ENCODE measurements around the gene PLA2R1.
A peak's percentile ranks its signal among the peaks of the same experiment; 100 is the strongest.

PLA2R1 gene

DNA sequence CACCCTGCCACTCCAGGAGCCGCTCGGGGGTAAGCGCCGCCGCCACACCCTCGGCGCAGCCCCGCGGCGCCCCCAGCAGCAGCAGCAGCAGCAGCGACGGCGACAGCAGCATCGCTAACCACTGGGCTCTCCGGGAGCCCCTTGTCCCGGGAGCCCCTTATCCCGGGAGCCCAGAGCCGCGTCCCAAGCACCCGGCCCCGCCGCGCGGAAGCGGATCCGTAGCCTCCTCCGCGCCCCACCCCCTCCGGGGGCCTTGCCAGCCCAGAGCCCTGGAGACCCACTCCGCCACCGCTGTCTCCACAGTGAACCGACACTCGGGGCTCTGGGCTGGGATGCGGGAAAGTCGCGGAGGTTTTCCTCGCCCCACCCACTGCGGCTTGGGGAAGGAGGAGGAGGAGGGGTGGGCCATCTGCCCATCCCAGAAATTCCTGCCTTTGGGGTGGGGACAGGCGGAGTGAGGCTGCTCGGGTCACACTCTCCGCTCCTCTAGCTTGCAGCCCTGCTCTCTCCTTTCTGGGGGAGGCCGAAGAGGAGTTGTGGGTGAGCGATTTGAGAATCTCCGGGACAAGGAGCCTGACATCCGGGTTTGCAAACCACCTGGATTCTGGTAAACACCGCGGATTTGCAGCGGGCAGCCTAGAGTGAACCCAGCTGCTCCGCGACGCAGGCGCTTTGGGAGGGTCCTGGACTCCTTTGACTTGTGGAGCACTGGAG is at the start of gene PLA2R1:
TSS of gene PLA2R1 (minus strand) at position 324 of the 714 bp plus-strand sequence. CDS start at position 112, 212 bp downstream.
- peaks cover 9% of the 10 kb centered on the region for H3K4me1 Mint-ChIP-seq
- H3K36me3 Mint-ChIP-seq: no peaks in the 10 kb centered on the region
- ATAC-seq: peak; percentile 38
- peak within 1 kb of the TSS; percentile 51 for H3K4me3 Mint-ChIP-seq
- H3K27ac Mint-ChIP-seq: no peak within 1 kb of the TSS
- DNase-seq (ENCODE audit: low spot score in 2 of 2): no peak
- H3K9me3 Mint-ChIP-seq: no peaks in the 10 kb centered on the region

GRCh38 chr2:160110674-160111239 is 48.3 kb upstream of the PLA2R1 start:
- H3K27ac Mint-ChIP-seq: no peak overlapping the region

DNA sequence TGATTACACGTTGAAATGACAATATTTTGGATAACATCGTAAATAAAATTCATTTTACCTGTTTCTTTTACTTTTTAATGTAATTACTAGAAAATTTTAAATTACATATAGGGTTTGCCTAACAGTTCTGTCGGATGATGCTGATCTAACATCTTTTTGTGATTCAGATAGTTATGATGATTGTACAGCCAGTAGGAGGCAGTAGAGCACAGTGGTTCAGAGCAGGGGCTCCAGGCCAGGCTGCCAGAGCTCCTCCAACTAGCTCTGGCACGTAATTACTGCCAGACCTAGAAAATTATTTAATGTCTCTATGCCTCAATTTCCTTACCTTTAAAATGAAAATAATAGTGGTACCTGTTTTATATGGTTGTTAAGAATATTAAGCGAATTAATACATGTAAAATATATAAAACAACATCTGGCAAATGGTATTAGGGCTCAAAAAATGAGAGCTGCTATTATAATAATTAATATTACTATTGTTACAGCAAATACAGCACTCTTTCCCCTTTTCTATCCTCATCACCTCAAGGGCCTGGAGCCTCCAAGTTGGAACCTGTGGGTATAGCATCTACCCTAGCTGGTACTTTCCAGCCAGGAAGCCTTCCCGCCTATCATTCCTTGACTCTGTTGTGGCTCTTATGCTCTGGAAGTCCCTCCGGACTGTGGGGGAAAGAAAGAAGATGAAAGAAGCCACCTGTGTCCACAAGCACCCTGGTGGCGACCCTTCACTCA is 47.7 kb upstream of the PLA2R1 start:
- no peaks in the 10 kb centered on the region for H3K9me3 Mint-ChIP-seq
- DNase-seq (ENCODE audit: low spot score in 2 of 2): peak in 1 of 2 donors; percentile 10
- no peak overlapping the region for H3K27ac Mint-ChIP-seq
- ATAC-seq: peak; percentile 81
- no peaks in the 10 kb centered on the region for H3K4me1 Mint-ChIP-seq
- H3K4me3 Mint-ChIP-seq: no peak overlapping the region
- H3K36me3 Mint-ChIP-seq: no peaks in the 10 kb centered on the region

More at GRCh38 chr2:160110674-160111239, 48.3 kb upstream of the PLA2R1 start:
- H3K36me3 Mint-ChIP-seq: no peaks in the 10 kb centered on the region
- ATAC-seq (no peak), DNase-seq (ENCODE audit: low spot score in 2 of 2) (no peak)
- H3K4me3 Mint-ChIP-seq: no peak overlapping the region
- no peaks in the 10 kb centered on the region for H3K9me3 Mint-ChIP-seq
- H3K4me1 Mint-ChIP-seq: no peaks in the 10 kb centered on the region

- Mint-ChIP-seq H3K4me1 (no peaks in the 10 kb centered on the region), H3K36me3 (no peaks in the 10 kb centered on the region), H3K4me3 (no peak overlapping the region), H3K9me3 (no peaks in the 10 kb centered on the region), H3K27ac (no peak overlapping the region)
- DNase-seq (ENCODE audit: low spot score in 2 of 2) (no peak), ATAC-seq (no peak)
Observed at GRCh38 chr2:160109243-160109642, 46.8 kb upstream of the PLA2R1 start.

DNA sequence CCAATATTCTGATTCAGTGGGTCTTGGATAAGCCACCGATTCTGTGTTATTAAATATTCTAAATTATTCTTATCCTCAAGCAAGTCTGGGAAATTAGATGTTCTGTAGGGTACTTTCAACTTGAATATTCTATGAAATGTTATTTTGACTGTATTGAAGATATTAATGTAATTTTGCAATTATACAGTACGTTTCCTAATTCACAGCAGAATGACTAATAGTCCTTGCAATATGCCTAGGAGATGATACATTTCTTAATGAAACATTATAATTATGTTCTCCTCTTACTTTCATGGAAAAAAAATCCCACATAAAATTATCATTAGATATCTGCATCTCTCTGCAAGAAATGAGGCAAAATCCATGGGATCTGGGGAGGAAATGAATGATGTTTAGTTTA is 46.2 kb upstream of the PLA2R1 start:
- Mint-ChIP-seq H3K4me1 (no peaks in the 10 kb centered on the region), H3K36me3 (no peaks in the 10 kb centered on the region), H3K9me3 (no peaks in the 10 kb centered on the region), H3K4me3 (no peak overlapping the region), H3K27ac (no peak overlapping the region)
- no peak for ATAC-seq
- DNase-seq (ENCODE audit: low spot score in 2 of 2): no peak

DNA sequence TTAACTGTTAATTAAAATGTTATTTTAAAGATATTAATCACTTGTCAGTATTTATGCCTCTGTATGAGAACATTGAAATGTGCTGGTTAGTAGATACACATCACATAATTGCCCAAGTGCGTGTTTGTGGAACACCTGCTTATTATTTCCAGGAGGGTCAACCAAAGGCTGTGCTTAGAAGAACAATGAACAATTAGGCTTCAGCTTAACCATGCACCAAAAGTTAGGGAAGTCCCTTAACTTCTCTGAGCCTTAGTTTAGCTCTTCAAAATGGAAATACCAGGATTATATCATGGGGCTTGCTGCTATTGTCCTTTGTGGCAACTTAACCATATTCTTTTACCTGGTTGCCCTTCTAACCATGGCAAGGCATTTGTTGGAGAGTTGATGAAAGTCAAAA is 43.0 kb upstream of the PLA2R1 start:
- Mint-ChIP-seq H3K4me1 (no peaks in the 10 kb centered on the region), H3K4me3 (no peak overlapping the region)

DNA sequence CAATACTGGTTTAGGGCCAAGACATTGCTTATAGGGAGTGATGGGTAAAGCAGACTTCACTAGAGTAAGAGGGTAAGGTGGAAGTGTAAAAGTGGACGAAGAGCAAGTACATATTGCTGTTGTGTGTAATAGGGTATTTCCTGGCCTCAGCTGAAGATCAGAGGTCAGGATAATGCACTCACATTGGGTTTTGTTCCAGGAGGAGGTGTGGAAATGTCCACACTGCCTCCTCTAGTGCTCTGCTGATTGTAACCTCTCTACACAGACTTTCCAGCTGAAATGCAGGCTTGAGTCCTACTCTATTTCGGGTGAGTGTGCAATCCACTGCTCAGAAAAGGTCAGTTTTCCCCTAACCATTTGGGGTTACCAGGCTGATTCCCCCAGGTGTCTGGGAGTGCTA is 41.7 kb upstream of the PLA2R1 start:
- no peaks in the 10 kb centered on the region for H3K36me3 Mint-ChIP-seq
- DNase-seq (ENCODE audit: low spot score in 2 of 2) (no peak), ATAC-seq (no peak)
- no peak overlapping the region for H3K27ac Mint-ChIP-seq
- H3K4me3 Mint-ChIP-seq: no peak overlapping the region
- no peaks in the 10 kb centered on the region for H3K4me1 Mint-ChIP-seq
- no peaks in the 10 kb centered on the region for H3K9me3 Mint-ChIP-seq

More for the DNA sequence above, 43.0 kb upstream of the PLA2R1 start:
- ATAC-seq: no peak
- no peaks in the 10 kb centered on the region for H3K36me3 Mint-ChIP-seq
- H3K9me3 Mint-ChIP-seq: no peaks in the 10 kb centered on the region
- DNase-seq (ENCODE audit: low spot score in 2 of 2): no peak
- H3K27ac Mint-ChIP-seq: no peak overlapping the region

- H3K4me1 Mint-ChIP-seq: no peaks in the 10 kb centered on the region
- H3K4me3 Mint-ChIP-seq: no peak overlapping the region
- ATAC-seq: no peak
Observed at GRCh38 chr2:160097326-160097725, 34.9 kb upstream of the PLA2R1 start.

GRCh38 chr2:160096409-160096808 is 34.0 kb upstream of the PLA2R1 start:
- H3K4me1 Mint-ChIP-seq: no peaks in the 10 kb centered on the region
- H3K36me3 Mint-ChIP-seq: no peaks in the 10 kb centered on the region
- H3K9me3 Mint-ChIP-seq: peaks cover 7% of the 10 kb centered on the region
- no peak overlapping the region for H3K27ac Mint-ChIP-seq
- ATAC-seq (peak; percentile 95), DNase-seq (ENCODE audit: low spot score in 2 of 2) (no peak)
- no peak overlapping the region for H3K4me3 Mint-ChIP-seq

More at GRCh38 chr2:160097326-160097725, 34.9 kb upstream of the PLA2R1 start:
- DNase-seq (ENCODE audit: low spot score in 2 of 2): no peak
- H3K27ac Mint-ChIP-seq: no peak overlapping the region
- peaks cover 5% of the 10 kb centered on the region for H3K9me3 Mint-ChIP-seq
- H3K36me3 Mint-ChIP-seq: no peaks in the 10 kb centered on the region

GRCh38 chr2:160092445-160092844 is 30.0 kb upstream of the PLA2R1 start:
- Mint-ChIP-seq H3K36me3 (no peaks in the 10 kb centered on the region), H3K9me3 (peaks cover 25% of the 10 kb centered on the region), H3K4me3 (no peak overlapping the region), H3K4me1 (no peaks in the 10 kb centered on the region), H3K27ac (no peak overlapping the region)
- DNase-seq (ENCODE audit: low spot score in 2 of 2) (no peak), ATAC-seq (no peak)

DNA sequence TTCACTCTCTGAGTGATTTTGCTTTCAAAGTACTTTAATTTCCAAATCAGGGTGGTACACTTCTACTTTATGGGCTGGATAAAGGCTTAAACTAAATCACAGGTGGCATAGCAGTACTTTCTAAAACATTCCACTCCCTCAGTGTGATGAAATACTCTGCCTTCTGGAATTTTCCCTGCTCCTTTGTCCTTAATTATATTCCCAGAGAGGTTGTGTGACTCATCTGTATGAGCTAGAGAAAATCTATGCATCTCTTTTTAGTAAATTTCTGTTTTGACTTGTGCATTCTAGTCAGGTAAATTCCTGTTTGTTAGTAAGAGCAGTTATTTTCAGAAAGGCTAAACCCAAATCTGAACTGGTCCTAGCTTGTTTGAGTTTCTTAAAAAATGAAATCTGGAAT is 29.0 kb upstream of the PLA2R1 start:
- H3K4me3 Mint-ChIP-seq: no peak overlapping the region
- no peaks in the 10 kb centered on the region for H3K4me1 Mint-ChIP-seq
- H3K9me3 Mint-ChIP-seq: peaks cover 30% of the 10 kb centered on the region
- H3K27ac Mint-ChIP-seq: no peak overlapping the region
- ATAC-seq (no peak), DNase-seq (ENCODE audit: low spot score in 2 of 2) (no peak)
- H3K36me3 Mint-ChIP-seq: no peaks in the 10 kb centered on the region

- no peak overlapping the region for H3K4me3 Mint-ChIP-seq
- no peaks in the 10 kb centered on the region for H3K4me1 Mint-ChIP-seq
- ATAC-seq (no peak), DNase-seq (ENCODE audit: low spot score in 2 of 2) (no peak)
- H3K9me3 Mint-ChIP-seq: peaks cover 30% of the 10 kb centered on the region
- no peaks in the 10 kb centered on the region for H3K36me3 Mint-ChIP-seq
- no peak overlapping the region for H3K27ac Mint-ChIP-seq
Observed at GRCh38 chr2:160087854-160088745, 25.7 kb upstream of the PLA2R1 start.

DNA sequence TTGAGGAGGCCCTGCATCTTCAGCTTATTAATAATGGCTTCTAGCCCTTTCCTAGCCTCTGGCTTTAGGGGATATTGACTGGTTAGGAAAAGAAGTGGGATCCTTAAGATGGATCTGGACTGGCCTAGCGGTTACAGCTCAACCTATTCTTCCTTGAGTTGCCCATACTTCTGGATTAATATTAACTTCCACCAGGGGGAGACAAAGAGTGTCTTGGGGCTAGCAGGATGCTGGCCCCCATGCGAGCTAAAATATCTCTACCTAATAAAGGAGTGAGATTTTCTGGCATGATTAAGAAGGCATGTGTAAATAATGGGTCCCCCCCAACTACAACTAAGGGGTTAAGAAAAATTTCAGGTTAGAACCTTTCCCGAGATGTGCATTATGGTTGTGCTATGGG is 23.2 kb upstream of the PLA2R1 start:
- peaks cover 21% of the 10 kb centered on the region for H3K9me3 Mint-ChIP-seq

GRCh38 chr2:160077912-160078810 is 15.7 kb upstream of the PLA2R1 start:
- Mint-ChIP-seq H3K4me3 (no peak overlapping the region), H3K36me3 (no peaks in the 10 kb centered on the region), H3K4me1 (no peaks in the 10 kb centered on the region), H3K9me3 (no peaks in the 10 kb centered on the region), H3K27ac (no peak overlapping the region)
- ATAC-seq (no peak), DNase-seq (ENCODE audit: low spot score in 2 of 2) (no peak)

More for the DNA sequence above, 23.2 kb upstream of the PLA2R1 start:
- Mint-ChIP-seq H3K36me3 (no peaks in the 10 kb centered on the region), H3K4me1 (no peaks in the 10 kb centered on the region), H3K4me3 (no peak overlapping the region), H3K27ac (no peak overlapping the region)
- no peak for DNase-seq (ENCODE audit: low spot score in 2 of 2)
- ATAC-seq: no peak

Data from stimulated activated effector memory CD8-positive, alpha-beta T cell treated with anti-CD3 and anti-CD28 coated beads, Interleukin-12 subunit alpha, Interleukin-12 subunit beta, amount 100 ng/mL, for 72 hours (primary cell).